ENCODE data around the gene FAM177A1. TPM values are rescaled to one million over a fixed set of nuclear protein-coding genes. Genes with fewer than 3 reads are reported as not detected.

The FAM177A1 gene
- total and polyA plus RNA-seq, 2 of the 13 experiments (the other 11 are each of a cell fraction or from before 2014, with no cell fraction given) = 72.9 to 119 TPM

DNA sequence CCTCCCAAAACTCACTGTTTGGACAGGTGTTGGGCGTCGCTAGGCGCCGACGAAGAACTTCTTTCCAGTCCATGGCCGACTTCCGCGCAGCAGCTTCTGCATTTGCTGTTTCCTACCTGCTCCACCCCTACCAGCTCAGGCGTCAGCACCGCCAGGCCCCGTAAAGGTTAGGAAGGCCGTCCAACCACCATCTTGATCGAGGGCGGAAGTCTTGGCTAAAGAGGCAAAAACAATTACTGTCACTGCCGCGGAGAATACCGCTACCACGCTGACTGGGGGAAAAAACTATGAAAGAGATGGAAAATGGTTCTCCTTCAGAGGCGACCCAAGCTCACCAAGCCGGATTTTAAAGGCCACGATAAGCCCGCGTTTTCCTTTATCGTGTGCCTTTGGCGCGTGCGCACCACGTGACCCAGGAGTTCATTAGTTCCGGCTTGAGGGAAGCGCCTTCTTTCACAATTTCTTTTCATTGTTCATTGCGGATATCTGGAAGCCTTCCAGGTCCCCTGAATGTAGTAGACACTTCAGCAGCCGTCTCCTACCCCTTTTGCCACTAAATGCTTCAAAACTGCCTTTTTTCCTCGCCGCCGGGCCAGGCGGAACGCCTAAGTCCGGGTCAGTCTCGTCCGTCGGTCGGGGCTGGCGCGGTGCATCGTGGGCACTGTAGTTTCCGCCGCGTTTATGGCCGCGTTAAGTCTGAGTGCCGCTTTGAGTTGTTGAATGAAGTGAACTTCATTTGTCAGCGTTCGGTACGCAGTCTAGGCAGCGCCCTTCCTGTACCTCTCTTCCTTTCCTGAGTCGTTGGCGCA is 76.0 kb downstream of the FAM177A1 start, which contains the start of the genes PPP2R3C and PRORP (continued):
- TF ChIP-seq ZNF629 (CRISPR knock-in tag; conservative IDR thresholded peaks at IDR 0.05) (no peak; the same call in 1 of the 2 replicates), ZNF550 (CRISPR knock-in tag; IDR thresholded peaks at IDR 0.05; ENCODE audit: borderline replicate concordance) (peak; percentile 78), ERF (CRISPR knock-in tag; IDR thresholded peaks at IDR 0.05) (peak; percentile 89), FOXP1 (IDR thresholded peaks at IDR 0.05) (no peak), FOXP1 (CRISPR knock-in tag; IDR thresholded peaks at IDR 0.05) (peak; percentile 11; the same call in 1 of the 2 replicates), FOSL1 (CRISPR knock-in tag; IDR thresholded peaks at IDR 0.05; ENCODE audit: borderline replicate concordance) (peak; percentile 71; the same call in 1 of the 2 replicates), DR1 (CRISPR knock-in tag; IDR thresholded peaks at IDR 0.05) (peak; percentile 84; the same call in 1 of the 2 replicates), ATF1 (CRISPR knock-in tag; IDR thresholded peaks at IDR 0.05) (peak; percentile 93), ZGPAT (CRISPR knock-in tag; IDR thresholded peaks at IDR 0.05) (peak; percentile 98), ZFAT (CRISPR knock-in tag; conservative IDR thresholded peaks at IDR 0.05) (peak; percentile 95), ZKSCAN5 (CRISPR knock-in tag; IDR thresholded peaks at IDR 0.05) (peak; percentile 77; the same call in 1 of the 2 replicates), GABPB1 (CRISPR knock-in tag; IDR thresholded peaks at IDR 0.05) (peak; percentile 95), KDM2A (CRISPR knock-in tag; IDR thresholded peaks at IDR 0.05; ENCODE audit: borderline replicate concordance, low read depth) (peak; percentile 95), ZNF556 (CRISPR knock-in tag; IDR thresholded peaks at IDR 0.05; ENCODE audit: borderline replicate concordance) (peak; percentile 98), USF2 (IDR thresholded peaks at IDR 0.05; ENCODE audit: low read depth, low read length) (peak; percentile 98), USF2 (CRISPR knock-in tag; IDR thresholded peaks at IDR 0.05; ENCODE audit: borderline replicate concordance) (peak; percentile 100)
- TF ChIP-seq, protein P1, sequence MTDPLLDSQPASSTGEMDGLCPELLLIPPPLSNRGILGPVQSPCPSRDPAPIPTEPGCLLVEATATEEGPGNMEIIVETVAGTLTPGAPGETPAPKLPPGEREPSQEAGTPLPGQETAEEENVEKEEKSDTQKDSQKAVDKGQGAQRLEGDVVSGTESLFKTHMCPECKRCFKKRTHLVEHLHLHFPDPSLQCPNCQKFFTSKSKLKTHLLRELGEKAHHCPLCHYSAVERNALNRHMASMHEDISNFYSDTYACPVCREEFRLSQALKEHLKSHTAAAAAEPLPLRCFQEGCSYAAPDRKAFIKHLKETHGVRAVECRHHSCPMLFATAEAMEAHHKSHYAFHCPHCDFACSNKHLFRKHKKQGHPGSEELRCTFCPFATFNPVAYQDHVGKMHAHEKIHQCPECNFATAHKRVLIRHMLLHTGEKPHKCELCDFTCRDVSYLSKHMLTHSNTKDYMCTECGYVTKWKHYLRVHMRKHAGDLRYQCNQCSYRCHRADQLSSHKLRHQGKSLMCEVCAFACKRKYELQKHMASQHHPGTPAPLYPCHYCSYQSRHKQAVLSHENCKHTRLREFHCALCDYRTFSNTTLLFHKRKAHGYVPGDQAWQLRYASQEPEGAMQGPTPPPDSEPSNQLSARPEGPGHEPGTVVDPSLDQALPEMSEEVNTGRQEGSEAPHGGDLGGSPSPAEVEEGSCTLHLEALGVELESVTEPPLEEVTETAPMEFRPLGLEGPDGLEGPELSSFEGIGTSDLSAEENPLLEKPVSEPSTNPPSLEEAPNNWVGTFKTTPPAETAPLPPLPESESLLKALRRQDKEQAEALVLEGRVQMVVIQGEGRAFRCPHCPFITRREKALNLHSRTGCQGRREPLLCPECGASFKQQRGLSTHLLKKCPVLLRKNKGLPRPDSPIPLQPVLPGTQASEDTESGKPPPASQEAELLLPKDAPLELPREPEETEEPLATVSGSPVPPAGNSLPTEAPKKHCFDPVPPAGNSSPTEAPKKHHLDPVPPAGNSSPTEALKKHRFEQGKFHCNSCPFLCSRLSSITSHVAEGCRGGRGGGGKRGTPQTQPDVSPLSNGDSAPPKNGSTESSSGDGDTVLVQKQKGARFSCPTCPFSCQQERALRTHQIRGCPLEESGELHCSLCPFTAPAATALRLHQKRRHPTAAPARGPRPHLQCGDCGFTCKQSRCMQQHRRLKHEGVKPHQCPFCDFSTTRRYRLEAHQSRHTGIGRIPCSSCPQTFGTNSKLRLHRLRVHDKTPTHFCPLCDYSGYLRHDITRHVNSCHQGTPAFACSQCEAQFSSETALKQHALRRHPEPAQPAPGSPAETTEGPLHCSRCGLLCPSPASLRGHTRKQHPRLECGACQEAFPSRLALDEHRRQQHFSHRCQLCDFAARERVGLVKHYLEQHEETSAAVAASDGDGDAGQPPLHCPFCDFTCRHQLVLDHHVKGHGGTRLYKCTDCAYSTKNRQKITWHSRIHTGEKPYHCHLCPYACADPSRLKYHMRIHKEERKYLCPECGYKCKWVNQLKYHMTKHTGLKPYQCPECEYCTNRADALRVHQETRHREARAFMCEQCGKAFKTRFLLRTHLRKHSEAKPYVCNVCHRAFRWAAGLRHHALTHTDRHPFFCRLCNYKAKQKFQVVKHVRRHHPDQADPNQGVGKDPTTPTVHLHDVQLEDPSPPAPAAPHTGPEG (CRISPR knock-in tag; IDR thresholded peaks at IDR 0.05) = peak; percentile 91
- TF ChIP-seq, protein P2, sequence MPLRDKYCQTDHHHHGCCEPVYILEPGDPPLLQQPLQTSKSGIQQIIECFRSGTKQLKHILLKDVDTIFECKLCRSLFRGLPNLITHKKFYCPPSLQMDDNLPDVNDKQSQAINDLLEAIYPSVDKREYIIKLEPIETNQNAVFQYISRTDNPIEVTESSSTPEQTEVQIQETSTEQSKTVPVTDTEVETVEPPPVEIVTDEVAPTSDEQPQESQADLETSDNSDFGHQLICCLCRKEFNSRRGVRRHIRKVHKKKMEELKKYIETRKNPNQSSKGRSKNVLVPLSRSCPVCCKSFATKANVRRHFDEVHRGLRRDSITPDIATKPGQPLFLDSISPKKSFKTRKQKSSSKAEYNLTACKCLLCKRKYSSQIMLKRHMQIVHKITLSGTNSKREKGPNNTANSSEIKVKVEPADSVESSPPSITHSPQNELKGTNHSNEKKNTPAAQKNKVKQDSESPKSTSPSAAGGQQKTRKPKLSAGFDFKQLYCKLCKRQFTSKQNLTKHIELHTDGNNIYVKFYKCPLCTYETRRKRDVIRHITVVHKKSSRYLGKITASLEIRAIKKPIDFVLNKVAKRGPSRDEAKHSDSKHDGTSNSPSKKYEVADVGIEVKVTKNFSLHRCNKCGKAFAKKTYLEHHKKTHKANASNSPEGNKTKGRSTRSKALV (CRISPR knock-in tag; IDR thresholded peaks at IDR 0.05) = peak; percentile 94
